GM12873 (cell line): ENCODE measurements around the gene BUB3.

Source experiments
- CTCF ChIP-seq: IDR thresholded peaks from 2 replicates; pipeline ENCODE4 v1.5.1; 2012; ENCODE audit warnings: low read depth, mild to moderate bottlenecking, moderate library complexity, low read length, control low read depth; ENCODE audit not compliant: insufficient read depth; ENCODE audit errors: missing control alignments

The BUB3 gene

GRCh38 chr10:123142701-123143161 lies 11.5 kb upstream of the BUB3 start:
- TF ChIP-seq CTCF, result peak; percentile 4

- TF ChIP-seq CTCF, result no peak
Observed at GRCh38 chr10:123143162-123143824, 10.9 kb upstream of the BUB3 start.

GRCh38 chr10:123143825-123144168 lies 10.4 kb upstream of the BUB3 start:
- no peak for TF ChIP-seq CTCF

GRCh38 chr10:123144697-123145541 lies 9.3 kb upstream of the BUB3 start:
- no peak for TF ChIP-seq CTCF

DNA sequence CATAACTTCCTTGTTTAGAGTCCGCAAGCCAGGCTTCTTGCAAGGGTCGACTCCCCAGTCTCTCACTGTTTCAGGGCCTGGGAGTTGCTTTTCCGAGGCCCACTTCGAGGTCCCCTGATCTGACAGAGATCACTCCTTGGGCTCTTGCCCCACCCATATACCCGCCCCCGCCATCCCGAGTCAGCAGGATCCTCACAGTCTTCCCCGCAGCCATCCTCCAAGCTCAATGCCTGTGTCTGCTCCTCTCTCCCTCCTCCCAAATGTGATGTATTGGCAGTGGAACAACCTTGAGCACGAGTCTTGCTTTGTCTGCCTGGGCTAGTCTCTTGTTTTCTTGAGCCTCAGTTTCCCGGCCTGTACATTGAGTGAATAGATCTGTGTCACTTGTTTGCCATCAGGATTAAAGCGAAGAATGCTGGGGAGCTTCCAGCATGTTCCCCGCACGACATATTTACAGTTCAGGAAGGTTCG lies 8.6 kb upstream of the BUB3 start:
- TF ChIP-seq CTCF, result no peak

DNA sequence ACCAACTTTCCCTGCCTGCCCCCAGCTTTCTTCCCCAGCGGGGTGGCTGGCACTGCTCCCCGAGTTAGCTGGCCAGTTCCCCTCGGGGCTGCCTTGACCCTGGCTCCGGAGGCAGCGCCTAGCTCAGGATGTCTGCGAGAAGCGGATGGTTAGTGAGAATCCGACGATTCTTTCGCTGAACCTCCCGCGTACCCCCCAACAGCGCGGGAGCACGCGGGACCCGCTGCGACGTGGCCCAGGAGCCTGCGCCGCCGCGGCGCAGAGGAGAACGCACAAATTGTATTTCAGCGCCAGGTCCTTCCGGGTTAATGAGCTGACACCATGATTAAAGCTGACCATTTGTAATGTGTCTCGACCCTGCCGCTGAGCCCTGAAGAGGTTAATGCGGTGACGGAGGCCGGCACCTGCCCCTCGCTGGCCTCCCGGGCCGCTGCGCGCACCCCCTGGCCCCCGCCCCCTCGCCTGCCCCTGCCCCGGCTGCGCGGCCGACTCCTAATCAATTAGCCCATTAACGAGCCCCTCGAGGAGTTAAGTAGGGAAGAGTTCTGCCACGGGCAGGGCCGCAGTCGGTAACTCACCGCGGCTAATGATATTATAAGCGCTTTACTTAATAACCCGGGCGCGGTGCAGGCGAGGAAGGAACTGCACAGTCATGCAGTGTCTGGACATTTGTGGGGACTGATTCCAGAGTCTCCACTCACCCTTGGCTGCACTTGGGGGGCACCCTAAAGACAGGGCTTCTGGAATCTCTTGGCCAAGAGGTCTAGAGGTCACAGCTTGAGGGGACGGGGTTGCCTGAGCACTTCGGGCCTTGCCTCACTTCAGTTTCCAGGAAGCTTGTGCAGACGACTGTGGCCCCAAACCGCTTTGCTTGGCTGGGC lies 7.9 kb upstream of the BUB3 start:
- no peak for TF ChIP-seq CTCF
